Gastrocnemius medialis (tissue), 4 donors: ENCODE measurements around the gene NRG3. TPM values are rescaled to one million over a fixed set of nuclear protein-coding genes. Genes with fewer than 3 reads are reported as not detected.

Experiments used
- ATAC-seq, 2 donors: fragments of 150-250 bp; one replicate each; pipeline ENCODE4 v1.9.1; 2016
- DNase-seq, 2 donors: peaks; one replicate each; pipeline ENCODE4 v3.0.0-alpha.2; 2019
- H3K27ac ChIP-seq, 4 donors: fragments of 200-600 bp; sonication (generic); 1 replicate in 1 of 4; 2 replicates in 3 of 4; pipeline ENCODE4 v1.5.1; 2016 to 2018; ENCODE audit warnings: mild to moderate bottlenecking in 2 of 4, moderate library complexity in 1 of 4
- H3K27me3 ChIP-seq, 3 donors: fragments of 200-600 bp; sonication (generic) in 2 of 3; 1 replicate in 1 of 3; 2 replicates in 2 of 3; pipeline versions ENCODE4 v1.5.1 to v1.6.0; 2016 to 2019; ENCODE audit warnings: mild to moderate bottlenecking in 1 of 3, moderate library complexity in 1 of 3
- H3K36me3 ChIP-seq, 2 donors: fragments of 200-600 bp; sonication (generic) in 1 of 2; one replicate each; pipeline ENCODE4 v1.5.1; 2017 to 2018
- H3K4me1 ChIP-seq, 2 donors: fragments of 200-600 bp; sonication (generic) in 1 of 2; one replicate each; pipeline ENCODE4 v1.5.1; 2016 to 2017; ENCODE audit warnings: mild to moderate bottlenecking in 2 of 2
- H3K4me3 ChIP-seq, 4 donors: fragments of 200-600 bp; sonication (generic) in 3 of 4; 1 replicate in 1 of 4; 2 replicates in 3 of 4; pipeline ENCODE4 v1.5.1; 2016 to 2019; ENCODE audit warnings: mild to moderate bottlenecking in 2 of 4
- H3K9me3 ChIP-seq, 3 donors: fragments of 200-600 bp; sonication (generic) in 2 of 3; 1 replicate in 1 of 3; 2 replicates in 2 of 3; pipeline ENCODE4 v1.5.1; 2016 to 2019
- POLR2A ChIP-seq, 2 donors: fragments of 450-650 bp; IDR thresholded peaks; one replicate each; pipeline ENCODE4 v1.6.1; 2017; ENCODE audit warnings: antibody characterized with exemption in 2 of 2, mild to moderate bottlenecking in 2 of 2, moderate library complexity in 2 of 2
- in situ Hi-C, 4 donors: fragments of 200-750 bp; cut with MboI; loops; one replicate each; pipeline versions ENCODE4 v1.15.0 to v1.8.0; 2017; ENCODE audit warnings: low sequenced_read_pairs in 4 of 4
- intact Hi-C: fragments of 100-400 bp; cut with DNase I; formaldehyde crosslinking; loops from one replicate; pipeline ENCODE4 v1.15.1; 2023; ENCODE audit warnings: low total_unique reads
- total RNA-seq, 4 donors: library from RNA; depleted of rRNA; stranded (reverse); fragments of >200 nt; gene quantifications; one replicate each; pipeline versions ENCODE4 v1.1.0 to v1.2.3, GENCODE V29; 2016
- TF ChIP-seq, protein P1 (sequence below), 5 experiments: fragments of 450-650 bp in 3 of 5; fragments of 200-600 bp in 2 of 5; sonication (generic) in 2 of 5; IDR thresholded peaks in 4 of 5; conservative IDR thresholded peaks in 1 of 5; 1 replicate in 4 of 5; 2 replicates in 1 of 5; pipeline ENCODE4 v1.5.1; 2016 to 2019; ENCODE audit warnings: antibody characterized with exemption in 5 of 5, mild to moderate bottlenecking in 3 of 5, moderate library complexity in 3 of 5

The NRG3 gene
- total RNA-seq, 4 donors from 2014 or later = not detected

DNA sequence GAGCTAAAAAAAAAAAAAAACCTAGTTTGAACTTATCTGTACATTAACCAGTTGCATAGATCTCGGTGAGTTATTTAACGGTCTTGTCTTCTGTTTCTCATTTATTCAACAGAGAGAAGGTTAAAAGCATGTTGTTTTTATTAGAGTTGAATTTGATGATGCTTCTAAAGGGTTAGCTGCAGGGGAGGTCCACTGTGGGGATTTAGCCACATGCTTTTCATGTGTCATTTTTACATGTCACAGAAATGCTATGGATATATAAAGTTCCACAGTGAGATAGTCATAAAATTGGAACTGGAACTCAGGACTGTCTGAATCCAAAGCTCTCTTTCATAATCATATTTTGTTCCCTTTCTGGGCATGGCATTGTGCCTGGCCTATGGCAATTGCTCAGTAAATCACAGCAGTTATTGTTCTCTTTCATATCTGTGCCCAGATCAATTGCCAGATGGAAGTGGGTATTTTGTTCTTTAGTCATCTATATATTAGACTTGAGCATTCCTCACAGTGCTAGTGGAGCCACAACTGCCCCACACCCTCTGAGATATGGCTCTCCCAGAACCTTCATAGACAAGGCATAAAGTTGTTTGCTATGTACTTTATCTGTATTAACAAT lies 578.8 kb downstream of the NRG3 start:
- DNase-seq = no peak
- ATAC-seq = no peak
- intact Hi-C loops = no loop called here
- in situ Hi-C loops = no loop called here
- H3K4me3 ChIP-seq = no peak overlapping the region
- no peaks in the 10 kb centered on the region for H3K9me3 ChIP-seq
- H3K4me1 ChIP-seq = no peaks in the 10 kb centered on the region
- no peaks in the 10 kb centered on the region for H3K36me3 ChIP-seq
- TF ChIP-seq, protein P1, sequence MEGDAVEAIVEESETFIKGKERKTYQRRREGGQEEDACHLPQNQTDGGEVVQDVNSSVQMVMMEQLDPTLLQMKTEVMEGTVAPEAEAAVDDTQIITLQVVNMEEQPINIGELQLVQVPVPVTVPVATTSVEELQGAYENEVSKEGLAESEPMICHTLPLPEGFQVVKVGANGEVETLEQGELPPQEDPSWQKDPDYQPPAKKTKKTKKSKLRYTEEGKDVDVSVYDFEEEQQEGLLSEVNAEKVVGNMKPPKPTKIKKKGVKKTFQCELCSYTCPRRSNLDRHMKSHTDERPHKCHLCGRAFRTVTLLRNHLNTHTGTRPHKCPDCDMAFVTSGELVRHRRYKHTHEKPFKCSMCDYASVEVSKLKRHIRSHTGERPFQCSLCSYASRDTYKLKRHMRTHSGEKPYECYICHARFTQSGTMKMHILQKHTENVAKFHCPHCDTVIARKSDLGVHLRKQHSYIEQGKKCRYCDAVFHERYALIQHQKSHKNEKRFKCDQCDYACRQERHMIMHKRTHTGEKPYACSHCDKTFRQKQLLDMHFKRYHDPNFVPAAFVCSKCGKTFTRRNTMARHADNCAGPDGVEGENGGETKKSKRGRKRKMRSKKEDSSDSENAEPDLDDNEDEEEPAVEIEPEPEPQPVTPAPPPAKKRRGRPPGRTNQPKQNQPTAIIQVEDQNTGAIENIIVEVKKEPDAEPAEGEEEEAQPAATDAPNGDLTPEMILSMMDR (IDR thresholded peaks at IDR 0.05 in 4 of 5, conservative IDR thresholded peaks at IDR 0.05 in 1 of 5) = no peak
- no peak for TF ChIP-seq POLR2A (IDR thresholded peaks at IDR 0.05)
- no peaks in the 10 kb centered on the region for H3K27me3 ChIP-seq
- H3K27ac ChIP-seq = no peak overlapping the region

DNA sequence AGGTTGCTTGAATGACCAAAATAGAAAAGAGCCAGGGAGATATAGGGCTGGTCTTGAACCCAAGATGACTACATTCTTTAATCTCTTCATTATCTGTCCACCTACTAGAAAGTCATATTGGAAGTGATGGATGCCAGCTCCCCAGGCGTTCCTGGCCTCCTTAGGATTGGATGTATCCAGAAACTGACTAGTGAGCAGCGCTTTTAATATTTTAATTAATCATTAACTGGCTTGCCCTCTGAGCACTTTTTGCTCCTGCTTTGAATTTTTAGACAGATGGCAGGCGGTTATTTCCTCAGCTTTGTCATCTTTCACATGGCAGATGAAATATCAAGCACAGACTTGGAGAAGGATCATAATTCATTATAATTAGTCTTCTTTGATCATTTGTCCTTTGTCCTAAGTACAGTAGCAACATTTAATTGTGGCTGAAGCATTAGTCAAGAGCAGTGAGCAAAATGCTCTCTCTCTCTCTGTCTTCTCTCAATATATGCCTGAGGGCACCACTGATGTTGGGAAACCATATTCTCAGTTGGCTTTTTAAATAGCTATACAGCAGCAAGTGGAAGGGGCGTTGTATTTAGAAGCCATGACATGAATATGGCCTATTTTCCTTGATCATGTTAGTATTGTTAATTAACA lies 588.0 kb downstream of the NRG3 start:
- H3K27ac ChIP-seq = no peak overlapping the region
- no peaks in the 10 kb centered on the region for H3K4me1 ChIP-seq
- no peaks in the 10 kb centered on the region for H3K9me3 ChIP-seq
- intact Hi-C loops = no loop called here
- H3K36me3 ChIP-seq = no peaks in the 10 kb centered on the region
- no peak for DNase-seq
- in situ Hi-C loops = no loop called here
- no peak overlapping the region for H3K4me3 ChIP-seq
- no peak for TF ChIP-seq POLR2A (IDR thresholded peaks at IDR 0.05)
- TF ChIP-seq, protein P1 (IDR thresholded peaks at IDR 0.05 in 4 of 5, conservative IDR thresholded peaks at IDR 0.05 in 1 of 5) = no peak
- H3K27me3 ChIP-seq = no peaks in the 10 kb centered on the region
- ATAC-seq = no peak

- in situ Hi-C loops (no loop called here), intact Hi-C loops (no loop called here)
- ATAC-seq = no peak
- H3K27ac ChIP-seq = no peak overlapping the region
- no peaks in the 10 kb centered on the region for H3K4me1 ChIP-seq
- TF ChIP-seq, protein P1 (IDR thresholded peaks at IDR 0.05 in 4 of 5, conservative IDR thresholded peaks at IDR 0.05 in 1 of 5) = no peak
- TF ChIP-seq POLR2A (IDR thresholded peaks at IDR 0.05) = no peak
- H3K4me3 ChIP-seq = no peak overlapping the region
- H3K27me3 ChIP-seq = no peaks in the 10 kb centered on the region
- H3K36me3 ChIP-seq = no peaks in the 10 kb centered on the region
- no peak for DNase-seq
- H3K9me3 ChIP-seq = no peaks in the 10 kb centered on the region
Observed at GRCh38 chr10:82463614-82464013, 588.6 kb downstream of the NRG3 start.

DNA sequence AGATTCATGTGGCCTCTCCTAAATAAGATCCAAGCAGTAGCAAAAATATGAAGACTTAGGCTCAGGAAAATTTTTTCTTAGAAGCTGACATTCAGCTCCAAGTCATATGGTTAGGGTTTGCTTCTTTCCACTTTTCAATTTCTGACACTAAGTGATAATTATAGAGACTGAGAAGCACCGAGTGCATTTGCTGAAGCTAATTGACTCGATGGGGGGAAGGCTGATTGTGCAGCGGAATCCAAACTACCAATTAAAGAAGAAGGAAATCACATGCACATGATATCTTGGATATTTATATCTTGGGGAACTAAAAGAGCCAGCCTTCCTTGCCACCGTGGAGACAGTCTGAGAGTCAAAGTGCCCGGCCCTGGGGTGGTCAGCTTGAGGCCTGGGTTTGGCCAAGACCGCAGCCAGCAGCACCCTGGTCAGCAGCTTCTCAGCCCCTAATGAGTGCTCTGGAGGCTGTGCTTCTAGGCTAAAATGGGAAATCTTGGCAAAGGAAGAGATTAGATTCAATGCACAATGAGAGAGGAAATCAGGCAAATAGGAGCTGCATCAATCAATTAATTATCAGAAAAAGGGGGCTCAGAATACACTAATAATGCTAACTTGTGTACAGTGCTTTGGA lies 589.3 kb downstream of the NRG3 start:
- no peak overlapping the region for H3K4me3 ChIP-seq
- DNase-seq (no peak), ATAC-seq (no peak)
- no peaks in the 10 kb centered on the region for H3K4me1 ChIP-seq
- H3K36me3 ChIP-seq = no peaks in the 10 kb centered on the region
- in situ Hi-C loops = no loop called here
- TF ChIP-seq POLR2A (IDR thresholded peaks at IDR 0.05) = no peak
- TF ChIP-seq, protein P1 (IDR thresholded peaks at IDR 0.05 in 4 of 5, conservative IDR thresholded peaks at IDR 0.05 in 1 of 5) = no peak
- no peak overlapping the region for H3K27ac ChIP-seq
- no peaks in the 10 kb centered on the region for H3K27me3 ChIP-seq
- intact Hi-C loops = no loop called here
- no peaks in the 10 kb centered on the region for H3K9me3 ChIP-seq
